ENCODE data around the gene TSHR. TPM values are rescaled to one million over a fixed set of nuclear protein-coding genes. Genes with fewer than 3 reads are reported as not detected.

Gene TSHR
- total and polyA plus RNA-seq, 2 donors (not counting 3 experiments of a cell fraction or from before 2014, with no cell fraction given), result not detected

GRCh38 chr14:81091660-81092059, 136.2 kb downstream of the TSHR start:
- Histone ChIP-seq H4K20me1 (replicated peaks; ENCODE audit: control insufficient read depth, extremely low read depth, insufficient read depth, low read length) (no peaks in the 10 kb centered on the region), H3K27me3 (ENCODE audit: control insufficient read depth in 2 of 2, insufficient read depth in 2 of 2, low read length in 2 of 2) (no peaks in the 10 kb centered on the region), H3K4me1 (ENCODE audit: control insufficient read depth, extremely low read depth, insufficient read depth, low read length) (no peaks in the 10 kb centered on the region), H3K4me3 (replicated peaks in 1 of 3; ENCODE audit: insufficient read depth in 1 of 3, low read depth in 1 of 3, low read length in 3 of 3) (no peak overlapping the region), H3K4me2 (ENCODE audit: insufficient read depth, low read length) (no peak overlapping the region), H3K36me3 (ENCODE audit: control insufficient read depth in 2 of 2, extremely low read depth in 1 of 2, insufficient read depth in 2 of 2, low read length in 2 of 2) (no peaks in the 10 kb centered on the region), H3K79me2 (ENCODE audit: control insufficient read depth, insufficient read depth, low read length) (no peaks in the 10 kb centered on the region), H3K9me3 (replicated peaks; ENCODE audit: control insufficient read depth, insufficient read depth, low read length) (no peaks in the 10 kb centered on the region), H3K9me1 (replicated peaks; ENCODE audit: control insufficient read depth, extremely low read depth, insufficient read depth, low read length) (no peaks in the 10 kb centered on the region), H2AFZ (ENCODE audit: low read depth, low read length) (no peak overlapping the region), H3K9ac (replicated peaks; ENCODE audit: extremely low read depth, insufficient read depth, low read length) (no peak overlapping the region), H3K27ac (ENCODE audit: insufficient read depth, low read depth, low read length) (no peak overlapping the region)
- ChIA-PET CTCF (no interaction called here), POLR2A (no interaction called here)
- FAIRE-seq (no peak), DNase-seq (ENCODE audit: low read depth, low spot score) (no peak)
- dilution Hi-C loops (cut with MboI; ENCODE audit: extremely low pct_ligation_motif_present, low sequenced_read_pairs), result no loop called here
- BruUV-seq (replicated peaks), result no TSS peak
- no peak for TF ChIP-seq GATA2 (IDR thresholded peaks at IDR 0.05; ENCODE audit: insufficient read depth, insufficient read length, low read depth, low read length)
- TF ChIP-seq CTCF (IDR thresholded peaks at IDR 0.05; ENCODE audit: extremely low read depth in 1 of 2, insufficient read depth in 1 of 2, low read depth in 1 of 2, low read length in 2 of 2), result no peak
- intact Hi-C loops (cut with micrococcal nuclease), result no loop called here

- Histone ChIP-seq H3K4me1 (ENCODE audit: control insufficient read depth, extremely low read depth, insufficient read depth, low read length) (no peaks in the 10 kb centered on the region), H3K36me3 (ENCODE audit: control insufficient read depth in 2 of 2, extremely low read depth in 1 of 2, insufficient read depth in 2 of 2, low read length in 2 of 2) (no peaks in the 10 kb centered on the region), H3K9me1 (replicated peaks; ENCODE audit: control insufficient read depth, extremely low read depth, insufficient read depth, low read length) (no peaks in the 10 kb centered on the region), H4K20me1 (replicated peaks; ENCODE audit: control insufficient read depth, extremely low read depth, insufficient read depth, low read length) (no peaks in the 10 kb centered on the region), H3K4me3 (replicated peaks in 1 of 3; ENCODE audit: insufficient read depth in 1 of 3, low read depth in 1 of 3, low read length in 3 of 3) (no peak overlapping the region), H3K9ac (replicated peaks; ENCODE audit: extremely low read depth, insufficient read depth, low read length) (no peak overlapping the region), H3K4me2 (ENCODE audit: insufficient read depth, low read length) (no peak overlapping the region), H3K27me3 (ENCODE audit: control insufficient read depth in 2 of 2, insufficient read depth in 2 of 2, low read length in 2 of 2) (no peaks in the 10 kb centered on the region), H2AFZ (ENCODE audit: low read depth, low read length) (no peak overlapping the region), H3K27ac (ENCODE audit: insufficient read depth, low read depth, low read length) (no peak overlapping the region), H3K9me3 (replicated peaks; ENCODE audit: control insufficient read depth, insufficient read depth, low read length) (no peaks in the 10 kb centered on the region), H3K79me2 (ENCODE audit: control insufficient read depth, insufficient read depth, low read length) (no peaks in the 10 kb centered on the region)
- intact Hi-C loops (cut with micrococcal nuclease), result no loop called here
- TF ChIP-seq CTCF (IDR thresholded peaks at IDR 0.05; ENCODE audit: extremely low read depth in 1 of 2, insufficient read depth in 1 of 2, low read depth in 1 of 2, low read length in 2 of 2), result no peak
- TF ChIP-seq EZH2 (IDR thresholded peaks at IDR 0.05; ENCODE audit: borderline replicate concordance, low read depth, low read length, severe bottlenecking), result no peak
- TF ChIP-seq GATA2 (IDR thresholded peaks at IDR 0.05; ENCODE audit: insufficient read depth, insufficient read length, low read depth, low read length), result no peak
- TF ChIP-seq POLR2A (IDR thresholded peaks at IDR 0.05; ENCODE audit: low read depth, low read length), result no peak
- no peak for TF ChIP-seq MAX (IDR thresholded peaks at IDR 0.05; ENCODE audit: insufficient read depth, insufficient read length)
- no peak for TF ChIP-seq MYC (IDR thresholded peaks at IDR 0.05; ENCODE audit: low read depth, low read length)
- no peak for TF ChIP-seq FOS (IDR thresholded peaks at IDR 0.05; ENCODE audit: borderline replicate concordance, insufficient read depth, low read length)
- DNase-seq (ENCODE audit: low read depth, low spot score) (no peak), FAIRE-seq (no peak)
- ChIA-PET POLR2A (no interaction called here), CTCF (no interaction called here)
- BruUV-seq (replicated peaks), result no TSS peak
- dilution Hi-C loops (cut with MboI; ENCODE audit: extremely low pct_ligation_motif_present, low sequenced_read_pairs), result no loop called here
Measured at GRCh38 chr14:81093651-81094050, 138.2 kb downstream of the TSHR start.
